Measurements from ENCODE around the gene ARHGAP22. TPM values are rescaled to one million over a fixed set of nuclear protein-coding genes. Genes with fewer than 3 reads are reported as not detected.

The ARHGAP22 gene
- polyA plus RNA-seq, 3 donors: 1.5 to 7.8 (median 1.9) TPM

- Histone ChIP-seq H3K4me3 (replicated peaks in 1 of 3; ENCODE audit: low read depth in 2 of 3, low read length in 3 of 3) (no peak overlapping the region), H4K20me1 (ENCODE audit: insufficient read depth, low read length) (no peaks in the 10 kb centered on the region), H3K79me2 (ENCODE audit: insufficient read depth, low read length) (no peaks in the 10 kb centered on the region), H2AFZ (ENCODE audit: insufficient read depth, low read depth, low read length, poor library complexity, severe bottlenecking) (no peak overlapping the region), H3K4me2 (replicated peaks; ENCODE audit: extremely low read depth, low read length, poor library complexity, severe bottlenecking) (no peak overlapping the region), H3K36me3 (replicated peaks in 1 of 2; ENCODE audit: control insufficient read depth in 1 of 2, insufficient read depth in 2 of 2, low read length in 2 of 2) (no peaks in the 10 kb centered on the region), H3K4me1 (ENCODE audit: control insufficient read depth in 1 of 2, insufficient read depth in 2 of 2, low read length in 2 of 2) (peaks cover 6 to 7% of the 10 kb centered on the region in 2 donors), H3K27me3 (ENCODE audit: control insufficient read depth in 2 of 2, insufficient read depth in 2 of 2, low read length in 2 of 2) (no peaks in the 10 kb centered on the region), H3K9ac (ENCODE audit: insufficient read depth, low read length, poor library complexity, severe bottlenecking) (no peak overlapping the region), H3K27ac (ENCODE audit: low read depth in 1 of 2, low read length in 2 of 2) (no peak overlapping the region), H3K9me3 (replicated peaks in 1 of 2; ENCODE audit: control insufficient read depth in 1 of 2, insufficient read depth in 1 of 2, low read length in 2 of 2) (no peaks in the 10 kb centered on the region)
- Mint-ChIP-seq H3K27me3 (ENCODE audit: low read depth in 3 of 3) (peaks cover 0 to 4% (median 0%) of the 10 kb centered on the region in 3 donors), H3K36me3 (no peaks in the 10 kb centered on the region), H3K4me1 (peaks cover 6% of the 10 kb centered on the region), H3K4me3 (no peak overlapping the region), H3K27ac (no peak overlapping the region), H3K9me3 (no peaks in the 10 kb centered on the region)
- 100% methylated on average over 2 of the region's 7 CpGs for WGBS (ENCODE audit: insufficient coverage)
- intact Hi-C loops (cut with micrococcal nuclease): no loop called here
- no peak for DNase-seq
- TF ChIP-seq, protein P1, sequence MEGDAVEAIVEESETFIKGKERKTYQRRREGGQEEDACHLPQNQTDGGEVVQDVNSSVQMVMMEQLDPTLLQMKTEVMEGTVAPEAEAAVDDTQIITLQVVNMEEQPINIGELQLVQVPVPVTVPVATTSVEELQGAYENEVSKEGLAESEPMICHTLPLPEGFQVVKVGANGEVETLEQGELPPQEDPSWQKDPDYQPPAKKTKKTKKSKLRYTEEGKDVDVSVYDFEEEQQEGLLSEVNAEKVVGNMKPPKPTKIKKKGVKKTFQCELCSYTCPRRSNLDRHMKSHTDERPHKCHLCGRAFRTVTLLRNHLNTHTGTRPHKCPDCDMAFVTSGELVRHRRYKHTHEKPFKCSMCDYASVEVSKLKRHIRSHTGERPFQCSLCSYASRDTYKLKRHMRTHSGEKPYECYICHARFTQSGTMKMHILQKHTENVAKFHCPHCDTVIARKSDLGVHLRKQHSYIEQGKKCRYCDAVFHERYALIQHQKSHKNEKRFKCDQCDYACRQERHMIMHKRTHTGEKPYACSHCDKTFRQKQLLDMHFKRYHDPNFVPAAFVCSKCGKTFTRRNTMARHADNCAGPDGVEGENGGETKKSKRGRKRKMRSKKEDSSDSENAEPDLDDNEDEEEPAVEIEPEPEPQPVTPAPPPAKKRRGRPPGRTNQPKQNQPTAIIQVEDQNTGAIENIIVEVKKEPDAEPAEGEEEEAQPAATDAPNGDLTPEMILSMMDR (IDR thresholded peaks at IDR 0.05): no peak
Observed at GRCh38 chr10:48548531-48549135, 56.2 kb downstream of the ARHGAP22 start.

GRCh38 chr10:48547981-48548380 is 56.9 kb downstream of the ARHGAP22 start:
- intact Hi-C loops (cut with micrococcal nuclease): no loop called here
- Histone ChIP-seq H3K27ac (ENCODE audit: low read depth in 1 of 2, low read length in 2 of 2) (no peak overlapping the region), H3K4me3 (replicated peaks in 1 of 3; ENCODE audit: low read depth in 2 of 3, low read length in 3 of 3) (no peak overlapping the region), H2AFZ (ENCODE audit: insufficient read depth, low read depth, low read length, poor library complexity, severe bottlenecking) (no peak overlapping the region), H3K9ac (ENCODE audit: insufficient read depth, low read length, poor library complexity, severe bottlenecking) (no peak overlapping the region), H3K4me2 (replicated peaks; ENCODE audit: extremely low read depth, low read length, poor library complexity, severe bottlenecking) (no peak overlapping the region), H3K79me2 (ENCODE audit: insufficient read depth, low read length) (no peaks in the 10 kb centered on the region), H4K20me1 (ENCODE audit: insufficient read depth, low read length) (no peaks in the 10 kb centered on the region), H3K9me3 (replicated peaks in 1 of 2; ENCODE audit: control insufficient read depth in 1 of 2, insufficient read depth in 1 of 2, low read length in 2 of 2) (no peaks in the 10 kb centered on the region), H3K4me1 (ENCODE audit: control insufficient read depth in 1 of 2, insufficient read depth in 2 of 2, low read length in 2 of 2) (peaks cover 6 to 7% of the 10 kb centered on the region in 2 donors), H3K36me3 (replicated peaks in 1 of 2; ENCODE audit: control insufficient read depth in 1 of 2, insufficient read depth in 2 of 2, low read length in 2 of 2) (no peaks in the 10 kb centered on the region), H3K27me3 (ENCODE audit: control insufficient read depth in 2 of 2, insufficient read depth in 2 of 2, low read length in 2 of 2) (no peaks in the 10 kb centered on the region)
- Mint-ChIP-seq H3K27ac (no peak overlapping the region), H3K4me3 (no peak overlapping the region), H3K27me3 (ENCODE audit: low read depth in 3 of 3) (peaks cover 0 to 4% (median 0%) of the 10 kb centered on the region in 3 donors), H3K4me1 (peaks cover 6% of the 10 kb centered on the region), H3K36me3 (no peaks in the 10 kb centered on the region), H3K9me3 (no peaks in the 10 kb centered on the region)
- TF ChIP-seq, protein P1 (IDR thresholded peaks at IDR 0.05): no peak
- DNase-seq: no peak
- 90% methylated on average over 8 of the region's 10 CpGs for WGBS (ENCODE audit: insufficient coverage)

Data from CD14-positive monocyte (primary cell).